Activated T-helper 9 cell treated with anti-CD3 and anti-CD28 coated beads, Interleukin-2, amount 50 U/mL, for 16 hours (primary cell): ENCODE data around the gene SOX2.

ENCODE experiments used
- DNase-seq: peaks from one replicate; pipeline ENCODE4 v3.0.0-alpha.2; 2020; ENCODE audit warnings: low read depth

SOX2 gene

DNA sequence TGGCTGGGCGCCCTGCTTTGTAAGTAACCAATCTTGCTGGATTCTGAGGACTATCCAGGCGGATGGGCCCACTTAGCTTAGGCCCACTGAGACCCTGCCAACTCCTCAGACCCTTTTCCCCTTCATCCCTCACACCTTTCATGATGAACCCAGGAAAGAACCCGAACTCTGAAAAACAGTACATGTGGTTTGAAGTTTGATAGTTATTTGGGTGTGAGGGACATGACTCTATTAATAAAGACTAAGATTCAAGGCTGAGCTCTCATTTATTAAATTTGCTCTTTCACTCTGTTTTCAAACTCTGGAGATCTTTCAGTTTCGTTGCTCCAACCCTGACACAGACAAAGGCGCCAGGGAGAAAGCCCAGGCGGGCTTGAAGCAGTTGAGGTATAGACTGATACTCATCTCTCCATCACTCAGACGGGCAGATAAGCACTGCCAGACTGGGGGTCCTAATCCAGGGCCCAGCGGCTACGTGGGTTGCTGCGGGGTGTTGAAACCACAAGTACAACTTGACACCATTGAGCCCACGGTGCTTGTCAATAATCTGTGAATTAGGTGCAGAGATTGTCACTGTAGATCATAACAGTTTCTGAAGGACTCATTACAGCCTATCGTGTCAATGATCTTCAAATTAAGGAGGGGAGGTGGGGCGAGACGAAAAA, 7.2 kb upstream of the SOX2 start:
- no peak for DNase-seq

DNA sequence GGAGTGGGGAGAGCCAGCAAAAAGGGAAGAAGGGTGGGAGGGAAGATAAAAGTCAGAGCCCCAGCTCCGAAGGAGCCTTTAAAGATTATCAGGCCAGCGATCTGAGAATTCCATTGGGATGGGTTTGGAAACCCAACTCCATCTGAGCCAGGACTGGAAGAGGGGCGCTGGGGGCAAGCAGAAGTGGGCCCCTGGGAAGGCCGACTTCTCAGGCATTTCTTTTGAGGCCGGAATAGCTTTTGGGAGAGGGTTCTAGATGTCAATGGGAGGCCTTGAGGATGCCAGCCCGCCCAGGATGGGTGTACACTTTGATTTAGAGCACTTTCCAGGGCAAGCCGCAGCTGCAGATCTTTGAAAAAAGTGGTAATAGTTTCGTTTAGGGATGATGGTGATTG, 6.6 kb upstream of the SOX2 start:
- DNase-seq, result no peak

- no peak for DNase-seq
Measured at GRCh38 chr3:181707980-181708379, 3.7 kb upstream of the SOX2 start.

GRCh38 chr3:181709537-181710279, 2.0 kb upstream of the SOX2 start:
- no peak for DNase-seq

DNA sequence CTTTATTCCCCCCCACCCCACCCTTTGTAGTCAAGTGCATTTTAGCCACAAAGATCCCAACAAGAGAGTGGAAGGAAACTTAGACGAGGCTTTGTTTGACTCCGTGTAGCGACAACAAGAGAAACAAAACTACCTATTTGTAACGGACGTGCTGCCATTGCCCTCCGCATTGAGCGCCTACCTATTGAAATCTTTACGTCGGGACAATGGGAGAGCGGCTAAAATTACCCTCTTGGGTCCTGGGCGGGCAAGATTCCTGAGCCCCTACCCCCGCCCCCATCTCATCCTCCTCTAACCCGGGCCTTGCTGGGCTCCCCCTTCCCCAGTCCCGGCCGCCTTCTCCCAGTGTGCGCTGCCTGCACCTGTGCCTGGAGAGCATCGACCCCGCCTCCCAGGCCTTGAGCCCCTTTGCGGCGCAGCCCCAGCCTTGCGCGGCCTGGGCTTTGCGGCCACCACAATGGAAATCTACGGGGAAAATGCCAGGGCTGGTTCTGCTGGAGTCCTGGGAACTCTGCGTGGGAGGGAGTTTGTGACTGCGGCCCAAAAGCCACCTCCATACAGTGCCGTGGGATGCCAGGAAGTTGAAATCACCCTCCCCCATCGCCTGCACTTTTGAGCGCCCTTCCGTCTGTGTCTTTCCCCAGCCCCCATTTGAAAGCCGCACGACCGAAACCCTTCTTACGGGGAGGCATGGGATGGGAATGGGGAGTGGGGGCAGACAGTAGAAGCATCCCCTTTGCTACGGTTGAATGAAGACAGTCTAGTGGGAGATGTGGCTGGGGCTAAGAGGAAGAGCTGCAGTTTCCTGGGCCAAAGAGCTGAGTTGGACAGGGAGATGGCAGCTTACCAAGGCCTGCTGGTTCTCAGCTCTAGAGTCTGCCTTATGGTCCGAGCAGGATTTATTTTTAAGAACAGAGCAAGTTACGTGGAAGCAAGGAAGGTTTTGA, 1.1 kb upstream of the SOX2 start:
- no peak for DNase-seq

- no peak for DNase-seq
Measured at GRCh38 chr3:181712226-181712552, 464 bp downstream of the SOX2 start.

DNA sequence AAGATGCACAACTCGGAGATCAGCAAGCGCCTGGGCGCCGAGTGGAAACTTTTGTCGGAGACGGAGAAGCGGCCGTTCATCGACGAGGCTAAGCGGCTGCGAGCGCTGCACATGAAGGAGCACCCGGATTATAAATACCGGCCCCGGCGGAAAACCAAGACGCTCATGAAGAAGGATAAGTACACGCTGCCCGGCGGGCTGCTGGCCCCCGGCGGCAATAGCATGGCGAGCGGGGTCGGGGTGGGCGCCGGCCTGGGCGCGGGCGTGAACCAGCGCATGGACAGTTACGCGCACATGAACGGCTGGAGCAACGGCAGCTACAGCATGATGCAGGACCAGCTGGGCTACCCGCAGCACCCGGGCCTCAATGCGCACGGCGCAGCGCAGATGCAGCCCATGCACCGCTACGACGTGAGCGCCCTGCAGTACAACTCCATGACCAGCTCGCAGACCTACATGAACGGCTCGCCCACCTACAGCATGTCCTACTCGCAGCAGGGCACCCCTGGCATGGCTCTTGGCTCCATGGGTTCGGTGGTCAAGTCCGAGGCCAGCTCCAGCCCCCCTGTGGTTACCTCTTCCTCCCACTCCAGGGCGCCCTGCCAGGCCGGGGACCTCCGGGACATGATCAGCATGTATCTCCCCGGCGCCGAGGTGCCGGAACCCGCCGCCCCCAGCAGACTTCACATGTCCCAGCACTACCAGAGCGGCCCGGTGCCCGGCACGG, 991 bp downstream of the SOX2 start:
- DNase-seq, result no peak

- no peak for DNase-seq
Measured at GRCh38 chr3:181713280-181713647, 1.5 kb downstream of the SOX2 start.

DNA sequence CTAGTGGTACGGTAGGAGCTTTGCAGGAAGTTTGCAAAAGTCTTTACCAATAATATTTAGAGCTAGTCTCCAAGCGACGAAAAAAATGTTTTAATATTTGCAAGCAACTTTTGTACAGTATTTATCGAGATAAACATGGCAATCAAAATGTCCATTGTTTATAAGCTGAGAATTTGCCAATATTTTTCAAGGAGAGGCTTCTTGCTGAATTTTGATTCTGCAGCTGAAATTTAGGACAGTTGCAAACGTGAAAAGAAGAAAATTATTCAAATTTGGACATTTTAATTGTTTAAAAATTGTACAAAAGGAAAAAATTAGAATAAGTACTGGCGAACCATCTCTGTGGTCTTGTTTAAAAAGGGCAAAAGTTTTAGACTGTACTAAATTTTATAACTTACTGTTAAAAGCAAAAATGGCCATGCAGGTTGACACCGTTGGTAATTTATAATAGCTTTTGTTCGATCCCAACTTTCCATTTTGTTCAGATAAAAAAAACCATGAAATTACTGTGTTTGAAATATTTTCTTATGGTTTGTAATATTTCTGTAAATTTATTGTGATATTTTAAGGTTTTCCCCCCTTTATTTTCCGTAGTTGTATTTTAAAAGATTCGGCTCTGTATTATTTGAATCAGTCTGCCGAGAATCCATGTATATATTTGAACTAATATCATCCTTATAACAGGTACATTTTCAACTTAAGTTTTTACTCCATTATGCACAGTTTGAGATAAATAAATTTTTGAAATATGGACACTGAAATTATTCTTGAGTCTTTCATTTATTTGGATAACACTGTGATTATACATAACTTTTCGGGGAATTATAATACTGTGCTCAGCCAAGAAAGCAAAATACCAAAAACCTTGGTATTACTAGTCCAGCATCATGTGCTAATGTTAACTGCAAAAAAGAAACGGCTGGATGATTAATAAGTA, 2.2 kb downstream of the SOX2 start:
- DNase-seq, result no peak

DNA sequence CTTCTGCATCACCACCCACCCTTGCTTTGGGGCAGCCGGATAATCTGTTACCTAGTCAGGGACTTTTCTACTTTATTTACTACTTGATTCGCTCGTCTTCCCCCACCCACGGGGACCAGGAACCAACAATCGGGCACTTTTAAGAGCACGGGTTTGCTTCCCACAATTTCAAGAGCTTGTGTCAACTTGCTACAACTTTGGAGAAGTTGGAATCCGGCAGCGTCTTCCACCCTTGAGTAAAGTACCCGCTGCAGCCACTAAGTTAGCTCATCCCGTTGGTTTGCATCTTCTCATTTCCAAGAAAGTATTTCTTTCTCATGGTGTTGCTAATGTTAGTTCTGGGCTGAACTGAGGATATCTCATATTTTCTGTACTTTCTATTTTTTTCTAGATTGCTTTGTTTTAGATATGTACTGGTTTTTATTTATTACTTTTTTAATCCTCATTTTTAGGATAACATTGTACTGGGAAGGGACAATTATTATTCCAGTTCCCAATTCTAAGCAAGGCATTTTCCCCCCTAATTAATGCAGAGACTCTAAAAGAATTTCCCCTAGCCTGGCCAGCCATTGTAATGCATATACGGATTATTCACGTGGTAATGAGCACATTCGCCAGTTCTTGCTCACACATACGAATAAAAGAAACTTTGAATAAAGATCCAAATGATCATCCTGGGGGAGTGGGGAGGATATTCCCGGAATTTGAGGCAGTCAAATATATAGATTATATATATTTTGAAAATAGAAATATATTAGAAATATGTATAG, 4.0 kb downstream of the SOX2 start:
- no peak for DNase-seq

DNA sequence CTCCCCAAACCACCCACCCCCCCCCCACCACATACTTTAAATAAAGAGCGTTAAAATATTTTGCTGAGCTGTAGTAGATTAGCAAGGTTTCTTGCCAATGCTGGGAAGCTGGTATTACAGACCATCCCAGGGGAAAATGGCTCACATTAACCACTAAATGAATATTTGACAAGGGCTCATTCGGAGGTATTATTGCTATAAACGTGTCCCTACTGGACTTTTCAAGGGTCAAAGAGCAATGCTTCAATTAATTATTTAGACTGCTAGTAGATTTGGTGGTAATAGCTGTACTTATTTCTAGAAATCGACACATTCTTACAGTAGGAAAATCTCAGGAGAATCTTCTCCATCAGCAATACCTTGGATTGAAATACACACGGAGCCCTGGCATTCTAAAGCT, 5.2 kb downstream of the SOX2 start:
- DNase-seq, result no peak

DNA sequence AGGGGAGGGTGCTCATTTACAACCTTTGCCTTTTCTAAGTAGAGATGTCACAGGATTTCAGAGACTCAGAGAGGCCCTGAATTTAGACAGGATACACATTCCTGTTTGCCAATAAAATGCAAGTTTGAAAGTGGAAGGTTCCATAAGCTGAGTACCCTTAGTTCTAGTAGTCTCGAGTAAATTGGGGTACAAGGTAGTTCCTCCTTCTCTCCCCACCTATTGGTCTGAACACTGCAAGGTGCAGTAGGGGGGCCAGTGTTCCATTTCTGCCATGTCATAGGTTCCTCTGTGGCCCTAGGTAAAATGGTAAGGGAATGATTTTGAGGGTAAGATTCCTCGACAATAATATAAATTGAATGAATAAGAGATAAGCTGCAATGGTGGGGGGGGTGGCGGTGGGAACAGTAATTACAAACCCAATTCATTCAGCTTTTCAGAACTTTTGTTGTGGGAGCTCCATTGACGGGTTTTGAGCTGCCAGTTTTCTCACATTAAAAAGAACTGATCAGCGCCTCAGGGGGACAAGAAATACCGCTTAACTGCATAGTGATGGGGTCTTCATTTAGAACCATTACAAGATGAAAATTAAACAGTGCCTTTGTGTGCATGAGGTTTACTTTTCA, 5.9 kb downstream of the SOX2 start:
- no peak for DNase-seq

DNA sequence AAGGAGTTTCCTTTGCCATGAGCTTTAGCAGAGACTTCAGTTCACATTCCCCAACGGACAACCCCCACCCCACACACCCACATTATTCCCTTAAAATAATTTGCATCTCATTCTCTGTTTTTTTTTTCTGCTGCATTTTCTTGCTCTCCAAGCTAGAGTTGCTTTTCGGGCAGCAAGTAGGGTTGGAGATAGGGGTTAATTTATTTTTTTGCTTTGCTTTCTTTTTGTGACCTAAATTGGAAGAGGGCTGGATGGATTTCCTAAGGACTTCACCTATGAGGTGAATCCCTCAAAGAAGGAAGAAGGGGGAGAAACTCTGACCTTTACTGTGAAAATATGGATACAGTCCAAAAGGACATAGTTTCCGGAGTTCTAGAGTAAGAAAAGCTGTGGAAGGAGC, 6.6 kb downstream of the SOX2 start:
- no peak for DNase-seq

DNA sequence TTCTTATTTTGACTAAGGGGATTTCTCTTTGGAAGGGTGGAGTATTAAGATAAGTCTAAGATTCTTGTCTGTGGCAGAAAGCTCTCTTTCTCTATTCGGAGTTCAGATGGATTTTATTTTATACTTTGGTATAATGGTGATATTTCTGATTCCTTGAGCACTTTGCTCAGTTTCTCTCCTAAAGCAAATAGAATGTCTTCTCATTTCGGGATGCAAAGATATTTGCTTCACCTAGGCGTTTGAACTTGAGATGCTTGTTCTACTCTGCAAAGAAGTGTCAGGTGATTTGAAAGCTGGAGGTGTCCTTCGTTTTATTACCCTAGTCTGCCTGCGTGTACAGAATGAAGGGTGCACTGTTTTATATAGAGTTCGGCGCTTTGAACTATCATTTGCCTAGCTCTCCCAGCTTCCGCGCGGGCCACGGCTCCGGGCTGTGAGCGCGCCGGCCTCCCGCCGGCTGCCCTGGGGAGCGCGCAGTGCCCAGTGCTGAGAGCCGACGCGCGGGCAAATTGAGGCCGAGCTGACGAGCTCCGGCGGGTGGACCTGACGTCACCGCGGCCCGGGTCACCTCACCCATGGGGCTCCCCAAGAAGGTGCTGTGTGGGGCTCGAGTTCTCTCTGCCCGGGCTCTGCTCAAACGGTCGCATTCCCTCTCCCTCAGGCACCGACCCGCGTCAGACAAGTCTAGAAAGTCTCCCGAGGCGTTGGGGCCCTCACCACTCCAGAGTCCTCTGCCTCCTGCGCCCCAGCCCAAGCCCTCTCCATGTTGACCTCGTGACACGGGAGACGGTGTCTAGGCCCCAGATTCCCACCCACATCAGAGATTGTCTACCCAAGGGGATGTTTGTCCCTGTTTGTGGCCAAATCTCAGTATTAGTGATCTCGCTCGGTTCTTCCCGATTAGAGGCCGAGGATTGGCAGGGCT, 7.5 kb downstream of the SOX2 start:
- no peak for DNase-seq

DNA sequence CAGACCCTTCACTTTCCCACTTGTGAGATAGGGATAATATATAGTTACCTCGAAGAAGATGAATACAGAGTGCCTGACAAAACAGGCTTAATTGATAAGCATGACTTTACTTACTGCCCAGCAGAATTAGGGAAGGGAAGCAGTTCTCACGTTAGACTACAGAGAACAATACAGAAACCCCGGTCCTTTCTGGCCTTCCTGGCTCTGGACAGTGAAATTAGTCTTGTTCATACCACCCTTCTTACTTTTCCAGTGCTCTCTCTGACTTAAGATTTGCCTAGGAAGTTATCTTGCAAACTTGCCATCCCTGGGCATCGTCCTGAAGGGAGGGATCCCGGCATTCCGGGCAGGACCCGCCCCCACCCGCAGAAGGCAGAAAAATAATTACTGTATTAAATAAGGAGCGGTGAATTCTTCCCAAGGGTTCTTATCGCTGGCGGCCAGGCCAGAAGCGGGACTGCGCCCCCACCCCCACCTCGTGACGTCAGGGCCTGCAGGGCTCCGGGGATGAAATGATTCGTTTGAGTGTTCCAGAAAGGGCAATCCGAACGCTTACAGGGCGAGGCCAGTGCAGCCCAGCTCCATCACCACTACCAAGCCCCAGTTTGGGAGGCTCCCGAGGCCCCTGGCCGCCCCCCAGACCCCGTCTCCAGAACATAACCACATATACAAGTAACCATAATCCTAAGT, 8.4 kb downstream of the SOX2 start:
- no peak for DNase-seq

DNA sequence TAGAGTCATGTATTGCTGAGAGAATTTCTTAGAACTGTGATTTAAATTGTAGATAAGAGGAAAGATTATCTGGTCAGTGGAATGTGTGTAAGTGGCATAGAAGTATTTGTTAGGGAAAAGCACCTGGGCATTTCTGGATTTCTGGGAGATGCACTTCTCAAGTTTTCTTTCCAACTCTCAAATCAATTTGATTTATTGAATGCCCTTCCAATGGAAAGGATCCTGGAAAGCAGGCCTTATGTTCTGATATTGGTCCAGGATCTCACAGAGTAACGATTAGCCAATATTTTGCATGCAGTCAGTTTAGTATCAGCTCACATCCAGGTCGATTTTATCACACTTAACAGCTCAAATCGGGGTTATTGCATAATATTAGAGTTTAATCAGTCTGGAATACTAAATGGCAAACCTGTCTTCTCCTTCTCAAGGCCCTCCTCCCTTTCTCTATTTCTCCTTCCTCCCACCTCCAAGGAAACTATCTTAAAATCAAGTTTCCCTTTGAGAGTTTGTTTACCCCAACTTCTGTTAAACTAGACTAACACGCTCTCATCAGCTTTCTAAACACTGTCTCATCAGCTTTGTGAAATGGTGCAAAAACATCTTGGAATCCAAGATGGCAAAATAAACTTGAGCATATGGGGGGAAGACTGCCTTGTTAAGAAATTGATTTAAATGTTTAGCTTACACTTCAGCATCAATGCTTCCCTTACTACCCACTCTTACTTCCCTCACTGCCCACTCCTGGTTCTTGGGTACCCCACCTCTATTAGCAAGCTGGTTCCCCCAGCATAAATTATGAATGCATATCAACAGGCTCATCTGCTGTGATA, 9.5 kb downstream of the SOX2 start:
- DNase-seq, result no peak

DNA sequence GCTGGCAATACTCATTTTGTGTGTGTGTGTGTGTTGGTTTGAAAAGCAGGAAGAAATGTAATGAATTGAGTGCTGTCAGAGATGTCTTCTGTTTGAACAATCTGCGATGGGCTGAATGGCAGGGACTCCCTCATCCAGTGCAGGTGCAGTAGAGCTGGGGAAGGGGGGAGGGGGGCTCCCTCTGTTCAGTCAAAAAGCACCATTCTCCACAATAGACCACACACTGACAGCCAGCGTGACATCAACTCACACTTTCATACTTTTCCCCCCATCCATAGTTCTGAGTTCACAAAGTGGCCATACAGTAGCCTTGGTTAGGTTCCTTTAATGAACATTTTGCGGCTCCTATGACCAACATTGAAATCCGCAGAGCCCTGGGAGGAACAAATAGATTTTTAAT, 10.4 kb downstream of the SOX2 start:
- no peak for DNase-seq
